Measurements from ENCODE around the gene TAS1R2.

Gene TAS1R2

GRCh38 chr1:18805925-18806849 lies 53.3 kb downstream of the TAS1R2 start:
- H3K27ac ChIP-seq = no peak overlapping the region
- peaks cover 31% of the 10 kb centered on the region for H3K27me3 ChIP-seq
- no peaks in the 10 kb centered on the region for H3K36me3 ChIP-seq
- H3K4me3 ChIP-seq (ENCODE audit: low read depth in 1 of 2, low read length in 1 of 2) = no peak overlapping the region
- H3K4me1 ChIP-seq (ENCODE audit: control insufficient read depth in 1 of 2, insufficient read depth in 1 of 2, low read depth in 1 of 2, low read length in 1 of 2) = no peaks in the 10 kb centered on the region
- TF ChIP-seq, protein P1, sequence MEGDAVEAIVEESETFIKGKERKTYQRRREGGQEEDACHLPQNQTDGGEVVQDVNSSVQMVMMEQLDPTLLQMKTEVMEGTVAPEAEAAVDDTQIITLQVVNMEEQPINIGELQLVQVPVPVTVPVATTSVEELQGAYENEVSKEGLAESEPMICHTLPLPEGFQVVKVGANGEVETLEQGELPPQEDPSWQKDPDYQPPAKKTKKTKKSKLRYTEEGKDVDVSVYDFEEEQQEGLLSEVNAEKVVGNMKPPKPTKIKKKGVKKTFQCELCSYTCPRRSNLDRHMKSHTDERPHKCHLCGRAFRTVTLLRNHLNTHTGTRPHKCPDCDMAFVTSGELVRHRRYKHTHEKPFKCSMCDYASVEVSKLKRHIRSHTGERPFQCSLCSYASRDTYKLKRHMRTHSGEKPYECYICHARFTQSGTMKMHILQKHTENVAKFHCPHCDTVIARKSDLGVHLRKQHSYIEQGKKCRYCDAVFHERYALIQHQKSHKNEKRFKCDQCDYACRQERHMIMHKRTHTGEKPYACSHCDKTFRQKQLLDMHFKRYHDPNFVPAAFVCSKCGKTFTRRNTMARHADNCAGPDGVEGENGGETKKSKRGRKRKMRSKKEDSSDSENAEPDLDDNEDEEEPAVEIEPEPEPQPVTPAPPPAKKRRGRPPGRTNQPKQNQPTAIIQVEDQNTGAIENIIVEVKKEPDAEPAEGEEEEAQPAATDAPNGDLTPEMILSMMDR (IDR thresholded peaks at IDR 0.05) = no peak
- no peaks in the 10 kb centered on the region for H3K9me3 ChIP-seq

GRCh38 chr1:18805150-18805879 lies 54.1 kb downstream of the TAS1R2 start:
- H3K4me1 ChIP-seq (ENCODE audit: control insufficient read depth in 1 of 2, insufficient read depth in 1 of 2, low read depth in 1 of 2, low read length in 1 of 2) = no peaks in the 10 kb centered on the region
- no peaks in the 10 kb centered on the region for H3K36me3 ChIP-seq
- TF ChIP-seq, protein P1 (IDR thresholded peaks at IDR 0.05) = no peak
- no peak overlapping the region for H3K27ac ChIP-seq
- no peak overlapping the region for H3K4me3 ChIP-seq (ENCODE audit: low read depth in 1 of 2, low read length in 1 of 2)
- peaks cover 28% of the 10 kb centered on the region for H3K27me3 ChIP-seq
- no peaks in the 10 kb centered on the region for H3K9me3 ChIP-seq

GRCh38 chr1:18803851-18804250 lies 55.6 kb downstream of the TAS1R2 start:
- no peaks in the 10 kb centered on the region for H3K36me3 ChIP-seq
- H3K9me3 ChIP-seq = no peaks in the 10 kb centered on the region
- H3K27me3 ChIP-seq = peaks cover 22% of the 10 kb centered on the region
- H3K27ac ChIP-seq = no peak overlapping the region
- H3K4me1 ChIP-seq (ENCODE audit: control insufficient read depth in 1 of 2, insufficient read depth in 1 of 2, low read depth in 1 of 2, low read length in 1 of 2) = no peaks in the 10 kb centered on the region
- TF ChIP-seq, protein P1 (IDR thresholded peaks at IDR 0.05) = no peak
- no peak overlapping the region for H3K4me3 ChIP-seq (ENCODE audit: low read depth in 1 of 2, low read length in 1 of 2)

- TF ChIP-seq, protein P1 (IDR thresholded peaks at IDR 0.05) = no peak
- H3K4me1 ChIP-seq (ENCODE audit: control insufficient read depth in 1 of 2, insufficient read depth in 1 of 2, low read depth in 1 of 2, low read length in 1 of 2) = no peaks in the 10 kb centered on the region
- H3K27ac ChIP-seq = no peak overlapping the region
- peaks cover 22% of the 10 kb centered on the region for H3K27me3 ChIP-seq
- H3K9me3 ChIP-seq = no peaks in the 10 kb centered on the region
- no peaks in the 10 kb centered on the region for H3K36me3 ChIP-seq
- H3K4me3 ChIP-seq (ENCODE audit: low read depth in 1 of 2, low read length in 1 of 2) = no peak overlapping the region
These were observed 56.2 kb downstream of the TAS1R2 start for GRCh38 chr1:18803151-18803791.

DNA sequence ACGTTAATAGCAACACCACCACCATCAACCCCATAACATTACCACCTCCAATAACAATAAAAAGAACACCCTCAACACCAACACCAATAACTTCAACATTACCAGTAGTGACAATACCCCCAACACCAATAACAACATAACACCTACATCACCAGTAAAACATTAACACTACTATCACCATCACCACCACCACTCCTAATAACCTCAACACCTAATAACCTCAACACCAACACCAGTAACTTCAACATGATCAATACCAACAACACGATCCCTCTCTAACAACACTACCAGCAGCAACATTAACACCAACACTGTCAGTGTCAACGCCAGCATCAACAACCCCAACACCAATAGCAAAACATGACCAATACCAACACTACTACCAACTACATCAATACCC lies 57.2 kb downstream of the TAS1R2 start:
- H3K9me3 ChIP-seq = no peaks in the 10 kb centered on the region
- H3K27ac ChIP-seq = no peak overlapping the region
- H3K4me3 ChIP-seq (ENCODE audit: low read depth in 1 of 2, low read length in 1 of 2) = no peak overlapping the region
- TF ChIP-seq, protein P1 (IDR thresholded peaks at IDR 0.05) = no peak
- no peaks in the 10 kb centered on the region for H3K36me3 ChIP-seq
- no peaks in the 10 kb centered on the region for H3K4me1 ChIP-seq (ENCODE audit: control insufficient read depth in 1 of 2, insufficient read depth in 1 of 2, low read depth in 1 of 2, low read length in 1 of 2)
- H3K27me3 ChIP-seq = peaks cover 19% of the 10 kb centered on the region
